Peyer's patch (tissue), 4 donors: Measurements from ENCODE around the gene ANO10.

Experiments used
- CTCF ChIP-seq, 6 experiments: fragments of 450-650 bp in 4 of 6; fragments of 200-600 bp in 2 of 6; sonication (generic) in 1 of 6; IDR thresholded peaks; one replicate each; pipeline ENCODE4 v1.5.1; 2017 to 2019; ENCODE audit warnings: antibody characterized with exemption in 6 of 6, mild to moderate bottlenecking in 3 of 6, moderate library complexity in 1 of 6
- POLR2A ChIP-seq, 2 donors: fragments of 450-650 bp; IDR thresholded peaks; one replicate each; pipeline ENCODE4 v1.5.1; 2017; ENCODE audit warnings: antibody characterized with exemption in 2 of 2, mild to moderate bottlenecking in 2 of 2, moderate library complexity in 2 of 2

GRCh38 chr3:43423639-43424038, 198.2 kb downstream of the ANO10 start:
- TF ChIP-seq POLR2A (IDR thresholded peaks at IDR 0.05) (no peak), CTCF (IDR thresholded peaks at IDR 0.05) (no peak)
